Epidermal melanocyte (primary cell): Measurements from ENCODE around the gene ADRB2.

Experiments
- DNase-seq: peaks from one replicate; pipeline ENCODE4 v3.0.0; 2011; ENCODE audit warnings: low spot score; ENCODE audit not compliant: insufficient read length

ADRB2 gene

DNA sequence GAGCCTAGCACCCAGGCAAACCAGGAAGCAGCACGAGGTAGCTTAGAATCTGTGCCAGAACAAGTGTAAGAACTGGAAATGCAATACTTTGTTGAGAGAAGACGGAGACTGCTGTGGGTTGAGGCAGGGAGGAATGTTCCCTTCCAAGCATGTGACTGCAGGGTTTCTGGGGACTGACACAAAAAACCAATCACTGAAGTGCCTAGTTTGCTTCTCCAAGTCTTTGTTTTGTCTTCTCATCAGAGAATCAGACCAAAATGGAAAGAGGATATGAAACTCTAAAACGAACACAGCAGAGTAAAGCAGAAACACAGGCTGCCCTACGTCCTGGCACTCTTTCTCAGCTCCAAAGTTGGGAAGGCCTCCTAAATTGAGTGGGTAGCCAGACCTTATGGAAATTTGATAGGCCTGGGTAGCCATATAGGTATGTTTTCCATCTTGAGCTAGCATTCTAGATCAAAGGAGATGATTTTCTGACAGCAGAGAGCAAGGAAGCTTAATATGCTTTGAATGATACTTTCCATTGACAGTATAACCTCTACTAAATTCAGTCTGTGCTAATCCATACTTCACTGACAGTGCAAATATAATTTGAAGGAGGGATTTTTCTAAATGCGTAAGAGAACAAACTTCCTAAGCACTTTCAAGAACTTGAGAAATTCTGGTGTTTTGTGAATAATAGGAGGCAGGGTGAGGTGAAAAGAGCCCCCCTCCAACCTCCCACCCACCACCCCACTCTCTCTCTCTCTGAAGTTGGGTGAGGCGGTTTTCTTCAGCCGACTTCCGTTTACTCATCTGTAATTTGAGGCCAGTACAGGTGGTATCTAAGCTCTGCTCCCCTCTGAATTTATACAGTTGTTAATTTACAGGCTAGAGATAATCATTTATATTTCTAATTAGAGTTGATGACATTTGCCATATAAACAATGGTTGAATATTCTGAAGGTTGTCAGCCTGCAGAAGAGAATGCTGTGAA is 5.5 kb downstream of the ADRB2 start:
- no peak for DNase-seq

DNA sequence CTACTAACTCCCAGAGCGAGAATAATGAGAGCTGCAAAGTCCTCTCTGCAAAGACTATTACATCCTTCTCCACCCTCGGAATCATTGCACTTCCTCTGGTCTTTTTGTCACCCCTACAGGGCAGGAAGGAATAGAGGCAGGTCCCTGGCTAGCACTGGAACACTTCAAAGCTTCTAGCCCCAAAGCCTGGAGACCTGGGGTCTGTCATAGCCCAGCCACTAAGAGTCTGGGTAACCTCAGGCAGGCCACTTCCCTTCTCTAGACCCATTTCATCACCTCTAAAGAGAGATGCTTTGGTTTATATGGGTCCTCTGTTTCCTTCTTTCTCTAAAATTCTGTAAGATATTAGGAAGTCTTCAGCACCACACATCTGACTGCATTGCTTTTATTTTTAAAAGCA is 6.7 kb downstream of the ADRB2 start:
- no peak for DNase-seq

DNA sequence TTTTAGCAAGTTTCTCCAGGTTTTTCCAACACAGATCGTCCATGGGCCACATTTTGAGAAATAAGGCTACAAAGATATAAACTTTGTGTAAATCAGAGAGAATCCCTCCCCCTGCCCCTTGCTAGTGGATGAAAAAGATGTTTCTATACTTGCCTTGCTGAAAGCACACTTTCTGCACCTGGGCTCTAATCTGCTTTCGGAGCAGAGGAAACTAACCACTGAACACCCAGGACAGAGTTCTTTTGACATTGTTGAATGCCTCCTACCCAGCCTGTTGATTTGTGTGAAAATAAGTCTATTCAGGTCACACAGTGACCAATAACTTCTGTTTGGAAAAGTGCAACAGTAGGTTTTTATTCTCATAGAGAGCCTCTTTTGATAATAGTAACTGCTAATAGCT is 7.5 kb downstream of the ADRB2 start:
- no peak for DNase-seq

DNA sequence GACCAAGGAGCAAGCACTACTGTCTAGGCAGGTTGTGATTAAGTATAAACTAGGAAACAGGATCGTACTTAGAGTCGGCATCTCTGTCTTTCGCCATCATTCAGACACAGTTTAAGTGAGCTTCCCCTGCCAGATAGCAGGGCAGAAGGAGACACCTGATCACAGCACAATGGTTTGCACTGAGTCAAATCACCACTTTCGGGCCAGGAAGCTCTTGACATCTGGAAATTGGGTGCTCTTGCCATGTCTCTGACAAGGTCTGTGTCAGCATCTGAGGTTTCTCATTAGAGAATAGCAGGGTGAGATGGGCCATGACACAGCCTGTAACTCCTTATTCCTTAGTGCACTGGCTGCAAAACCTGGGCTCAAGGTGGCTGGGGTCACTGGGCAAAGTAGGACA is 8.3 kb downstream of the ADRB2 start:
- no peak for DNase-seq

DNA sequence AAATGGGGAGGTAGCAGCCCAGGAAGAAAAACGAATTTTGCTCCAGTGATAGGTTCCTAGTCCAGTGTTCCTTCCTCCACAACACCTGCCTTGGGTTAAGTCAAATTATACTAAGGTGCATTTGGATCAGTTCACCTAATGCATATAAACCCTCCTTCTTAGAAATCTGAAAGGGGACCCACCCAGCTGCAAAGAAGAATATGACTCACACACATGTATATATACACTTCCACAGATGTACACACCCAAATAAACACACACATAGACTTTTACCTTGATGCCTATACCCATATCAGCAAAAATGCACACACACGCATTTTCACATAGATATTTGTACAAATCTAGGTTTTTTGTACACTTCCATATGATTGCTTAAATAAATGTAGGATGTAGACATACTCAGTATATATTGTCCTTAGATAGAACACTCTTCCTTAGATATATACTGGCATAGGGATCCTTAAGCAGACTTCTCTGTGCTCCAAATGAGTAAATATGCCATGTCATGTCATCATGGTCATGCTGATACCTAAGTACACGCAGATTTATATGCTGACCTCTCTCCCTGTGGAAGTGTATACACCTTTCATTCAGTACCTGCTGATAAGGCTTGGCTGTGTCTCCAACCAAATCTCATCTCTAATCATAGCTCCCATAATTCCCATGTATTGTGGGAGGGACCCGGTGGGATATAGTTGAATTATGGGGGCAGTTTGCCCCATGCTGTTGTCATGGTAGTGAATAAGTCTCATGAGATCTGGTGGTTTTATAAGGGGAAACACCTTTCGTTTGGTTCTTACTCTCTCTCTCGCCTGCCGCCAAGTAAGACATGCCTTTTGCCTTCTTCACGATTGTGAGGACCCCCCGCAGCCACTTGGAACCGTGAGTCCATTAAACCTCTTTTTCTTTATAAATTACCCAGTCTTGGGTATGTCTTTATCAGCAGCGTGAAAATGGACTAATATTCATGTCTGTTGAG is 10.2 kb downstream of the ADRB2 start:
- no peak for DNase-seq

DNA sequence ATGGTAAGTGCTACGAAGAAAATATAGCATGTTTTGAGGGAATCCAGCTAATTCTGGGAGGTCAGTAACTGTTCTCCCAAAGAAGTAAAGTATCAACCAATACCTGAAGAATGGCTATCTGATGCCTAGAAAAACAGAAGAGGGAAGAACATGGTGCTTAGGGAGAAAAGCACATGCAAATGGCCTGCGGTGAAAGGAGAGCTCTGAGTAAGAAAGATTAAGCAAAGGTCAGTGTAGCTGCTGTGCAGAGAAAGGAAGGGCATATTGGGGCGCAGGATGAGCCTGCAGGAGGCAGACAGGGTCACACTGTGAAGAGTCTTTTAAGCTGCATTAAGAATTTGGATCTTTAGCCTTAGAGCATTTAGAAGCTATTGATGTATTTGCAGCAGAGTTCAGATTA is 11.0 kb downstream of the ADRB2 start:
- DNase-seq, result no peak

DNA sequence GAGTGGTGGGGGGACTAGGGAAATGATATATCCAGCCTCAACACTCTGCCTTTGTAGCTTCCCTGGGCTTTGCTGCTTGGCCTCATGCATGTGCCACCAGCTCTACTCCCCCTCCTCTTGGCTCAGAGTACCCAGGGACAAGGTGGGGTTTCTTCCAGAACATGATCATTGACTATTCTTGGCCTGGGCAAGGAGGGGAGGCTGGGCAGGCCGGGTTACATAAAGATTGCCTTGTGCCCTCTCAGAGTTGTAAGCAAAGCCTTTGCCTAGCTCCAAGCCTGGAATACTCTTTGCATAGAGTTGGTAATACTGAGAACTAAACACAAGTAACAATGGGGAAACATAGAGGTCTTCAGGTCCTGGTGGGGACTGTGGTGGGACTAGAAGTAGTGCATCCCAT is 11.9 kb downstream of the ADRB2 start:
- no peak for DNase-seq

DNA sequence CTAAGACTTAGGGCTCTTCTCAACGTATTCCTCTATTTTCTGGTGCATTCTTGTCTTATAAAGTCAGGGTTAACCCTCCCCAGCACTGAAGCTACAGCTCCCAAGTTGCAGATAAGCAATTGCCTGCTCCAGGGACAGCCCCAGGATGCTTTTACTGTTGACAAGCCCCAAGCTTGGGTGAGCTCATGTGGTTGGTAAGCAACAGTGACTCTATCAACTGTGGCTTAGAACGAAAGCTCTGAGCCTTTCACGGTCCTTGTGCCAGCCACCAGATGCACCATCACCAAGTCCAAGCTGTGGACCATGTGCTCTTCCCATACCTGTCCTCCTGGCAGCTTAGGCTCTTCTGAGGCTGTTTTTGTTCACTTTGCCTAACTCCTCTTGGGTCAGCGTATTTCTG is 13.5 kb downstream of the ADRB2 start:
- DNase-seq, result no peak

DNA sequence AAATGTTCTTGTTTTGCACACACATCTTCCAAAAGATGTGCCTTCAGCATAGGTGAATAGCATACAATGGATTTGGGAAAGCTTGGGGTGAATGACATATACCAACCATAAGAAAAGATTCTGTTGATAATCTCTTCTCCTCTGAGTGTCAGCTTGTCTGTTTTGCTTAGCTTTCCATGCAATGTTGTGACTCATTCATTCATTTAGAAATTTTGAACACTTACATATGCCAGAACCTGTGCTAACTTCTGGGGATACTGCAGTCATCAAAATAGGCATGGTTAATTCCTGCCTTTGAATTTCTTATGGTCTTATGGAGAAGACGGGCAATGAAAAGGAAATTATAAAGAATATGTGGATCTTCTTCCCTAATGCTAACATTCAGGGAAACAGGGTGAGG is 14.1 kb downstream of the ADRB2 start:
- no peak for DNase-seq

DNA sequence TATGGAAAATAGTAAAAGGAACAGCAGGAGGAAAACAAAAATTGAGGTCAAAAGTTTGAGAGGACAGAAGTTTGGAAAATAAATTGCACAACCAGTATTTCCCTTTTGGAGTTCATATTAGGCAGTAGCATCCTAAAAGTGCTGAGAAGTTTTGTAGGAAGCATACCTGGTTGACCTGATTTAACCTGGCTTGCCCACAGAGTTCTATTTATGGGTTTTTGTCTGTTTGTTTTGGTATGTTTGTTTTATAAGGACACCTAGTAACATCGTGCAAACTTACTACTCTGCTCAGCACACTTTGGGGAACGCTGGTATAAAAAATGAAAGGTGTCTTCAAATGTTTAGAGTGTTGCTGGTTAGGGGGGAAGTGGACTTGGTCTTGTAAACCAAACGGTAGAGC is 15.1 kb downstream of the ADRB2 start:
- no peak for DNase-seq

DNA sequence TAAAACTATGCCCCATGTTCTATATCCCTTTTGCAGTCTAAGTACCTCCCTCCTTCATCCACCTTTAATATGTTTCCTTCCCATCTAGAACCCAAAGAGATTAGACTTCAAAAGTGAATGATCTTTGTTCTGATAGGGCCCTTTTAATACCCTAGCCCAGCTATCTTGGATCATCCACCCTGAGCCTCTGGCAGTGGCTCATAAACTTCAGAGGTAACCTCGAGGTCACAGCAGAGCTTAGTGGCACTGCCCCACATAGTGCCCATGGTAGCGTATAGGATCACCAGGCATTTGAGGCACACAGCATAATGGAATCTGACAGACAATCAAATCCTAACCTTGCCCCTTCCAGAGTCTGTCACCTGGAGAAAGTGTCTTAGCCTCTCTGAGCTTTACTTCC is 15.8 kb downstream of the ADRB2 start:
- DNase-seq, result no peak

DNA sequence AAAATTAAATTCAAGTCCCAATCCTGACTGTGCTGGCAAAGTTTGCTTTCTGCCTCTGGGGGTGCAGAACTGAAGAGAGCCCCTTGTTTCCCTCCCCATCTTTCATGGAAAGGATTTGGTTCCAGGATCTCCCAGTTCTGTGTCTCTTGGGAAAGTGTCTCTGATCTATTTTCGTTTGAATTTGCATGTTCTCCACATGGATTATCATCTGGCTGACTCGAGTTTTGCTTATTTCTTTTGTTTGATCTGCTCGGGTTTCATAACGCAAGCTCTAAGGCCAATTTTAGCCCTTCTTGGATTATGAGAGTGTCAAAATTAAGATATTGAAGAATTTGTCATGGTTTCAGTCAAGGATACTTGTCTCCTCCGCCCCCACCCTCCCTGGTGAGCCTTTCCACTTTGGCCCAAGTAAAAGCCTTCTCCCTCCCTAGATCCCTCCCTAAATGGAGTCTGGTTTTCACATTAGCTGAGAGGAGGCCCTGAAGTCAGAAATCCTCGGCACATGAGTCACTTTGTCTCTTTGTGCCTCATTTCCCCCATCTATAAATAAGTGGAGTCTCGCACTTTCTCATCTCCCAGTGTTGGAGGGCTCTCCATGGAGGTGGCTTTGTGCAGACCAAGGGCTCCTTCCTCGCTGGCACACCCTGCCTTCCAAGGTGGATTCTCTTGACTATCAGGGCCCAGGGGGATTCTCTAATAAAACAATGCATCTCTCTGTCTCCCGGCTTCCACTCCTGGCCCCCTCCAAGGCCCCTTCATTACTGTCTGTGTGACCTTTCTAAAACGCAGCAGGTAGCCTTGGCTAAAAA is 17.3 kb downstream of the ADRB2 start:
- DNase-seq, result no peak

DNA sequence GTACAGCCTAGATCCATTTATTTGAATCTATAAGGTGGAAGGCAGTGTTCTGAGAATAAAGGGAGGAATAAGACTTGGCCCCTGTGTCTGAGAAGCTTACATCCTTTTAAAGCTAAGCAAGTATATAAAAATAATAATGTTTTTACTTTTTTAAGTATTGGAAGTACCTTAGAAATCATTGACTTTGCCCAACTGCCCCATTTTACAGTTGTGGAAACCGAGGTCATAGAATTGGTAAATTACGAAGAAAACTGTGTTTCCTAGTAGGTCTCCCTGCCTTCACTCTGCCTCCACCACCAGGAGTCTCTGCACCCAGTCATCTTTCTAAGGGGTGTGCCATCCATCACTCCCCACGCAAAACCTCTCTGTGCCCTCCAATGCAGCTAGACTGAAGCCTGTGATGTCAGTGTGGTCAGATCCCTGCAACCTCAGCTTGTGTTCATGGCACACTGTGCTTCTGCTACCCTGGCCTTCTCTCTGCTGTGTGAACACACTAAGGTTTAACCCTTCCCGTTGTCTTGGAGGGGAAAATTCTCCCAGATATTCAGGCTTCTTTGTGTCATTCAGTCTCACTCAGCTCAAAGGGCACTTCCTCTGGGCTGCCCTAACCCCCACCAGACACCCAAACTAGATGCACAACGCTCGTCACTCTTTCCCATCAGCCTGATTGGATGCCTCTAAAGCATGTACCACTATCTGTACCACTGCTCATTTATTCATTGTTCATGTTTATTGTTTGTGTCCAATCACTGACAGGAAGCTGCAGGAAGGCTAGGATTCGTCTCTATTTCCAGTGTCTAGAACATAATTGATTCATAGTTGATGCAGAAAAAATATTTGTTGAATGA is 18.2 kb downstream of the ADRB2 start:
- DNase-seq, result no peak

DNA sequence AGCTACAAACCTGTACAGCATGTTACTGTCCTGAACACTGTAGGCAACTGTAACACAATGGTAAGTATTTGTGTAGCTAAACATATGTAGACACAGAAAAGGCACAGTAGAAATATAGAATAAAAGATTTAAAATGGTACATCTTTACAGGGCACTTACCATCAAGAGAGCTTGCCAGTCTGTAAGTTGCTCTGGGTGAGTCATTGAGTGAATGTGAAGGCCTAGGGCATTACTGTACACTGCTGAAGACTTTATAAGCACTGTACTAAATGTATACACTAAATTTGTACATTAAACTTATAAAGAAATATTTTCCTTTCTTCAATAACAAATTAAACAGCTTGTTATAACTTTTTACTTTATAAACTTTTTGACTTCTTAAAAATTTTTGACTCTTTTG is 20.5 kb downstream of the ADRB2 start:
- DNase-seq, result no peak

DNA sequence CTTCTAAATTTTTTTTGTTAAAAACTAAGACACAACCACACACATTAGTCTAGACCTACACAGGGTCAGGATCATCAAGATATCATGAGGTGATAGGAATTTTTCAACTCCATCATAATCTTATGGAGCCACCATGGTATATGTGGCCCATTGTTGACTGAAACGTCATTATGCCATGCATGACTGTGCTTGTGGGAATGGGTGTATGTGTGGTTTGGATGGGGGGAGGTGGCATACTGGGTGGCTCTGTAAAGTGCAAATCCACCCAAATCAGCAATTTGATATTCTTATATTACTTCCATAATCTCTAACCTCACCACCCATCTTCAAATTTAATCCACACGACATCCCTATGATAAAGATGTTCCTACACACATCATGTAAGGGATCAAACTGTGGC is 21.0 kb downstream of the ADRB2 start:
- DNase-seq, result no peak

DNA sequence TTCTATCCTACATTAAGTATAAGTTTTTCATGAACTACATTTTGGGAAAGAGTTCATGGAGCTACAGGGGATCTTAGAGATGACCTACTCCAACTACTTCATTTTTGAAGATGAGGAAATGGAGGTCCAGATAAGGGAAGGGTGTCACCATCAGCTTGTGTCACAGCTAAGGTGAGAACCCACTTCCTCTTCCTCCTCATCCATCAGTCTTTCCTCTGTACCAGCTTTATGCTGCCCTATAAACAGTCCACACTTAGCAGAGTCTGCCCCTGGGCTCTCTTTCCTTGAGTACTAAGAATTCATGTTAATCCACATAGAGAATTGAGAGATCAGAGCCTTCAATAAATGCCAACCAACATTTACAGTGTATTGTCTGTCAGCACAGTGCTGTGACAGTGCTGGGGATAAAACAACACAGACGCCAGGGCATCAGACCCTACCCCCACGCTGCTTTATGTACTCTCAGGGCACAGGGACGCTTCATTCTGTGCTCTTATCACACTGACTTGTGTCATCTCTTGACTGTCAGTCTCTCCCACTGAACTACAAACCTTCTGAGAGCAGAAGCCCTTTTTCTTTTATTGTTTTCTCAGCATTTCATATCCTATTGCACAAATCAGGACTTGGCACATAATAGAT is 22.1 kb downstream of the ADRB2 start:
- DNase-seq, result no peak

DNA sequence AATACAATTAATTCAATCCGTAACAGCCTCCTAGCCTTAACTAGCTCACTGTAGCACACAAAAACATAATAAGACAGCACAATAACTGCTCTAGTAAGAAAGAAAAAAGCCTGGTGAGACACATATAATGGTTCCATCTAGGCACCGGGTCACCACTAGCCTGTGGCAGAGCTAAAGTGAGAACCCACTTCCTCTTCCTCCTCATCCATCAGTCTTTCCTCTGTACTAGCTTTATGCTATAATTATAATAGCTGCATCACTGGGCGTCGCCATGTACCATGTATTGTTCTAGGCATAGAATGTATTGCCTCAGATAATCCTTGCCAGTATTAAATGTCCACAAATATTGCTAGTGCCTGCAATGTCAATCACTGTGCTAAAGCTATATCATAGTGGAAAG is 23.1 kb downstream of the ADRB2 start:
- DNase-seq, result no peak

DNA sequence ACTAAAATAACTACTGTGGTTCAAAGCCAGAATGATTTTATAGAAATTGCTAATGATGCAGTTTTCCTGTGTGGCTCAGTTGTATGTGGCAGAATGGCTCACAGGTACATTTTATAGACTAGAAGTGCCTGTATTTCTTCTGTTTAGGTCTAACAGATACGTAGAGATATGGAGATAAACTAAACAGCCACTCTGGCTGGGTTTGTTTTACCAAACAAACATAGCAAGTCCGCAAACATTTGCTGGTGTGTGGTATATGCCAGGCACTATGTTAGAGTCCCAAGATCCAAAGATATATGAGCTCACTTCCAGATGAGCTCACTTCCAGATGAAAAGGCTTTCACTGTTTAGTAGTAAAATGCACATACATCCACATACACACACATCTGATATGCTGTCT is 24.4 kb downstream of the ADRB2 start:
- no peak for DNase-seq

DNA sequence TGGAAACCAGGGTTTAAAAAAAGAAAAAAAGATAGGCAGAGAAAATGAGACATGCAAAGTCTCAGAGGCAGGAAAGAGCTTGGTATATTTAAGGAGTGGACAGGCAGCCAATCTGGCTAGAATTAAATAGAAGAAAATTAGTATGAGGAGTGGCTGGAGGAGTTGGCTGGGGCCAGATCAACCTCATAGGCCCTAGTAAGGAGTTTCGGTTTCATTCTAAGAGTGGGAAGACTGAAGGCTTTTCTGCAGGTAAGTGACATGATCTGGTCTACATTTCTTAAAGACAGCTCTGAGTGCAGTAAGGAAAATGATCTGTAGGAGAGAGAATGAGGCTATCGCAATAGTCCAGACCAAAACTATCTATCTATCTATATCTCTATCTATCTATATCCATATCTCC is 27.5 kb downstream of the ADRB2 start:
- no peak for DNase-seq
